Measurements from ENCODE around the gene CBX7. TPM values are rescaled to one million over a fixed set of nuclear protein-coding genes. Genes with fewer than 3 reads are reported as not detected.

Gene CBX7
- total RNA-seq, 1 experiment from 2014 or later, result 3.7 TPM

- H3K23me2 ChIP-seq (ENCODE audit: insufficient read length, low read depth, low read length, poor library complexity, severe bottlenecking), result no peaks in the 10 kb centered on the region
- no peak overlapping the region for H3K23ac ChIP-seq (ENCODE audit: insufficient read length, low read depth, low read length)
- no peak overlapping the region for H4K8ac ChIP-seq (replicated peaks; ENCODE audit: insufficient read length, low read depth, low read length)
- no peaks in the 10 kb centered on the region for H3K79me2 ChIP-seq (ENCODE audit: insufficient read depth, low read length)
- H2BK120ac ChIP-seq (ENCODE audit: low read depth, low read length, poor library complexity, severe bottlenecking), result no peak overlapping the region
- no peak overlapping the region for H3K4me2 ChIP-seq (ENCODE audit: insufficient read depth, insufficient read length, low read length)
- no peaks in the 10 kb centered on the region for H3K27me3 ChIP-seq (ENCODE audit: insufficient read depth, low read length)
- H3K4me1 Mint-ChIP-seq, result peaks cover 52 to 67% of the 10 kb centered on the region in 2 experiments
- no peak overlapping the region for H2BK20ac ChIP-seq (ENCODE audit: low read depth, low read length, poor library complexity, severe bottlenecking)
- H3K4me3 Mint-ChIP-seq, result peak overlapping the region in 1 of 2 experiments; percentile 15; a peak in 2 of 5 replicates
- no CpG with 5 or more reads among the region's 28 CpGs for WGBS (ENCODE audit: extremely low coverage, insufficient read length, low lambda C conversion rate)
- no peaks in the 10 kb centered on the region; the same call in 1 of the 2 replicates for H3K27me3 Mint-ChIP-seq (ENCODE audit: low read depth)
- peak overlapping the region; percentile 46 for H3K4ac ChIP-seq (ENCODE audit: low read depth, low read length)
- peak overlapping the region; percentile 43 for H2AK5ac ChIP-seq (ENCODE audit: insufficient read length, low read length)
- H3K27ac Mint-ChIP-seq, result peak overlapping the region in 2 of 3 experiments; percentile 93 to 96; a peak in 4 of 7 replicates
- TF ChIP-seq CTCF (conservative IDR thresholded peaks at IDR 0.05), result peak; percentile 99
- H3K9me3 Mint-ChIP-seq, result peaks cover 3% of the 10 kb centered on the region in 2 experiments; a peak in 4 of 5 replicates
- H3K14ac ChIP-seq (ENCODE audit: insufficient read depth, low read length), result peak overlapping the region; percentile 89
- peak overlapping the region; percentile 97 for H4K91ac ChIP-seq (ENCODE audit: insufficient read length, low read depth, low read length)
- H3K79me1 ChIP-seq (ENCODE audit: insufficient read depth, low read depth, low read length, poor library complexity, severe bottlenecking), result no peaks in the 10 kb centered on the region
- H3K4me1 ChIP-seq (ENCODE audit: insufficient read depth, low read length), result peaks cover 16% of the 10 kb centered on the region; the same call in 1 of the 2 replicates
- peak overlapping the region; percentile 2 for H3K9ac ChIP-seq (ENCODE audit: extremely low read depth, insufficient read length, low read length)
- H3K56ac ChIP-seq (ENCODE audit: insufficient read length, low read depth, low read length), result no peak overlapping the region
- H4K5ac ChIP-seq (ENCODE audit: insufficient read length, low read depth, low read length), result peak overlapping the region; percentile 73
- DNase-seq, result peak; percentile 89
- no peak overlapping the region for H2BK15ac ChIP-seq (ENCODE audit: low read depth, low read length)
- H3K9me3 ChIP-seq (ENCODE audit: control insufficient read depth, low read depth, low read length), result no peaks in the 10 kb centered on the region
- no peaks in the 10 kb centered on the region for H3K36me3 Mint-ChIP-seq (ENCODE audit: insufficient read depth in 1 of 3, low read depth in 3 of 3)
- peak overlapping the region; percentile 89 for H3K18ac ChIP-seq (ENCODE audit: insufficient read length, low read depth, low read length)
- no peak overlapping the region for H2AFZ ChIP-seq (ENCODE audit: low read length)
- H3K27ac ChIP-seq (ENCODE audit: insufficient read length, low read depth, low read length), result peak overlapping the region; percentile 4
- peaks cover 5% of the 10 kb centered on the region for H4K20me1 ChIP-seq (ENCODE audit: control insufficient read depth, insufficient read depth, insufficient read length)
- no peak overlapping the region for H3T11ph ChIP-seq (ENCODE audit: low read length)
- peak overlapping the region; percentile 92 for H2BK12ac ChIP-seq (ENCODE audit: insufficient read length, low read depth, low read length)
- peak overlapping the region; percentile 54 for H2BK5ac ChIP-seq (ENCODE audit: insufficient read length, low read length)
Measured at GRCh38 chr22:39170825-39171622, 18.5 kb upstream of the CBX7 start.

Measured in H9 (cell line).